IPS DF 6.9 (cell line): Measurements from ENCODE around the gene EID3.

Source experiments
- DNase-seq: peaks from one replicate; pipeline ENCODE4 v3.0.0-alpha.2; 2013; ENCODE audit warnings: low read depth, low spot score
- H3K27ac ChIP-seq: one replicate; pipeline ENCODE4 v1.5.1; 2013; ENCODE audit warnings: low read length, control low read depth
- H3K27me3 ChIP-seq: 2 replicates; pipeline ENCODE4 v1.6.1; 2013; ENCODE audit warnings: mild to moderate bottlenecking, low read length; ENCODE audit not compliant: control insufficient read depth, insufficient read depth
- H3K36me3 ChIP-seq: 2 replicates; pipeline ENCODE4 v1.6.1; 2013; ENCODE audit warnings: low read length; ENCODE audit not compliant: control insufficient read depth, insufficient read depth
- H3K4me1 ChIP-seq: 2 replicates; pipeline ENCODE4 v1.6.1; 2013; ENCODE audit warnings: low read length; ENCODE audit not compliant: control insufficient read depth, insufficient read depth
- H3K4me3 ChIP-seq: 2 replicates; pipeline ENCODE4 v1.5.1; 2013; ENCODE audit warnings: mild to moderate bottlenecking, low read length
- H3K9me3 ChIP-seq: 2 replicates; pipeline ENCODE4 v1.6.1; 2013; ENCODE audit warnings: low read length, inconsistent platforms; ENCODE audit not compliant: control insufficient read depth, insufficient read depth
- WGBS: extraction: QIAGEN DNeasy Blood & Tissue Kit; methylation state at CpG from one replicate; pipeline ENCODE4 v1.1.7; 2013; ENCODE audit warnings: mixed read lengths, missing lambda C conversion rate; ENCODE audit not compliant: insufficient read length, insufficient coverage; 5-methylcytosine and 5-hydroxymethylcytosine counted together

The EID3 gene

GRCh38 chr12:104276273-104277131 is 27.0 kb upstream of the EID3 start:
- WGBS, result no CpG with 5 or more reads among the region's 8 CpGs
- Histone ChIP-seq H3K36me3 (no peaks in the 10 kb centered on the region), H3K27me3 (no peaks in the 10 kb centered on the region), H3K4me1 (no peaks in the 10 kb centered on the region), H3K9me3 (no peaks in the 10 kb centered on the region), H3K4me3 (no peak overlapping the region), H3K27ac (no peak overlapping the region)
- DNase-seq, result no peak

GRCh38 chr12:104279164-104279563 is 24.4 kb upstream of the EID3 start:
- DNase-seq, result no peak
- no peaks in the 10 kb centered on the region for H3K27me3 ChIP-seq
- no peak overlapping the region for H3K27ac ChIP-seq
- no peaks in the 10 kb centered on the region for H3K36me3 ChIP-seq
- no peak overlapping the region for H3K4me3 ChIP-seq
- no peaks in the 10 kb centered on the region for H3K4me1 ChIP-seq
- H3K9me3 ChIP-seq, result no peaks in the 10 kb centered on the region

- H3K27me3 ChIP-seq, result no peaks in the 10 kb centered on the region
- no peak overlapping the region for H3K27ac ChIP-seq
- H3K4me1 ChIP-seq, result no peaks in the 10 kb centered on the region
- H3K9me3 ChIP-seq, result no peaks in the 10 kb centered on the region
- WGBS, result no CpG with 5 or more reads among the region's 1 CpG
- H3K36me3 ChIP-seq, result no peaks in the 10 kb centered on the region
- no peak for DNase-seq
- H3K4me3 ChIP-seq, result no peak overlapping the region
Observed at GRCh38 chr12:104280111-104280510, 23.4 kb upstream of the EID3 start.

- no peaks in the 10 kb centered on the region for H3K27me3 ChIP-seq
- no peak overlapping the region for H3K27ac ChIP-seq
- H3K36me3 ChIP-seq, result no peaks in the 10 kb centered on the region
- H3K4me1 ChIP-seq, result peaks cover 1% of the 10 kb centered on the region; the same call in 1 of the 2 replicates
- WGBS, result no CpG with 5 or more reads among the region's 4 CpGs
- H3K4me3 ChIP-seq, result no peak overlapping the region
- H3K9me3 ChIP-seq, result no peaks in the 10 kb centered on the region
- DNase-seq, result no peak
Observed at GRCh38 chr12:104280717-104281458, 22.7 kb upstream of the EID3 start.

GRCh38 chr12:104281636-104282035 is 21.9 kb upstream of the EID3 start:
- H3K27ac ChIP-seq, result no peak overlapping the region
- H3K4me1 ChIP-seq, result peaks cover 3% of the 10 kb centered on the region; the same call in 1 of the 2 replicates

GRCh38 chr12:104282109-104282508 is 21.4 kb upstream of the EID3 start:
- peaks cover 3% of the 10 kb centered on the region; the same call in 1 of the 2 replicates for H3K4me1 ChIP-seq
- H3K27me3 ChIP-seq, result no peaks in the 10 kb centered on the region
- no peaks in the 10 kb centered on the region for H3K9me3 ChIP-seq
- H3K36me3 ChIP-seq, result no peaks in the 10 kb centered on the region
- H3K4me3 ChIP-seq, result no peak overlapping the region
- no peak overlapping the region for H3K27ac ChIP-seq
- DNase-seq, result no peak

More at GRCh38 chr12:104281636-104282035, 21.9 kb upstream of the EID3 start:
- DNase-seq, result no peak
- H3K4me3 ChIP-seq, result no peak overlapping the region
- H3K9me3 ChIP-seq, result no peaks in the 10 kb centered on the region
- H3K36me3 ChIP-seq, result no peaks in the 10 kb centered on the region
- no peaks in the 10 kb centered on the region for H3K27me3 ChIP-seq
- WGBS, result no CpG with 5 or more reads among the region's 5 CpGs

GRCh38 chr12:104285740-104286515 is 17.6 kb upstream of the EID3 start:
- H3K4me1 ChIP-seq, result peaks cover 3% of the 10 kb centered on the region; the same call in 1 of the 2 replicates
- WGBS, result no CpG with 5 or more reads among the region's 3 CpGs
- no peak for DNase-seq

GRCh38 chr12:104286516-104287482 is 16.7 kb upstream of the EID3 start:
- H3K27ac ChIP-seq, result no peak overlapping the region
- peak overlapping the region; percentile 83 for H3K4me3 ChIP-seq
- no CpG with 5 or more reads among the region's 40 CpGs for WGBS
- peak; percentile 88 for DNase-seq
- peaks cover 3% of the 10 kb centered on the region; the same call in 1 of the 2 replicates for H3K4me1 ChIP-seq
- H3K36me3 ChIP-seq, result no peaks in the 10 kb centered on the region
- no peaks in the 10 kb centered on the region for H3K27me3 ChIP-seq
- no peaks in the 10 kb centered on the region for H3K9me3 ChIP-seq

More at GRCh38 chr12:104285740-104286515, 17.6 kb upstream of the EID3 start:
- H3K27ac ChIP-seq, result no peak overlapping the region
- H3K9me3 ChIP-seq, result no peaks in the 10 kb centered on the region
- H3K36me3 ChIP-seq, result no peaks in the 10 kb centered on the region
- H3K27me3 ChIP-seq, result no peaks in the 10 kb centered on the region
- H3K4me3 ChIP-seq, result no peak overlapping the region

- Histone ChIP-seq H3K27me3 (no peaks in the 10 kb centered on the region), H3K27ac (no peak overlapping the region), H3K4me1 (peaks cover 3% of the 10 kb centered on the region; the same call in 1 of the 2 replicates), H3K4me3 (peak overlapping the region; percentile 86; the same call in 1 of the 2 replicates), H3K36me3 (no peaks in the 10 kb centered on the region), H3K9me3 (no peaks in the 10 kb centered on the region)
- WGBS, result no CpG with 5 or more reads among the region's 41 CpGs
- peak; percentile 87 for DNase-seq
Observed at GRCh38 chr12:104288635-104289274, 14.8 kb upstream of the EID3 start.
